Activated CD4-positive, alpha-beta T cell treated with anti-CD3 and anti-CD28 coated beads for 24 hours (primary cell): ENCODE data around the gene TOP3A.

Experiments used
- DNase-seq, 2 donors: peaks; one replicate each; pipeline ENCODE4 v3.0.0-alpha.2; 2020; ENCODE audit warnings: low read depth in 2 of 2

Gene TOP3A

GRCh38 chr17:18253947-18254821 is 60.6 kb downstream of the TOP3A start:
- DNase-seq = no peak

- DNase-seq = no peak
Observed at GRCh38 chr17:18253187-18253884, 61.5 kb downstream of the TOP3A start.

- DNase-seq = no peak
Observed at GRCh38 chr17:18252160-18252559, 62.6 kb downstream of the TOP3A start.

GRCh38 chr17:18251204-18251603 is 63.6 kb downstream of the TOP3A start:
- DNase-seq = no peak

- DNase-seq = no peak
Observed at GRCh38 chr17:18250708-18251107, 64.1 kb downstream of the TOP3A start.

- no peak for DNase-seq
Observed at GRCh38 chr17:18250259-18250658, 64.5 kb downstream of the TOP3A start.

GRCh38 chr17:18248811-18249210 is 66.0 kb downstream of the TOP3A start:
- DNase-seq = no peak

GRCh38 chr17:18248300-18248731 is 66.5 kb downstream of the TOP3A start:
- peak; percentile 44 to 50 for DNase-seq

- no peak for DNase-seq
Observed at GRCh38 chr17:18247613-18248001, 67.2 kb downstream of the TOP3A start.

- DNase-seq = peak; percentile 38 to 47
Observed at GRCh38 chr17:18246880-18247612, 67.7 kb downstream of the TOP3A start.

- DNase-seq = no peak
Observed at GRCh38 chr17:18246109-18246725, 68.6 kb downstream of the TOP3A start.

- no peak for DNase-seq
Observed at GRCh38 chr17:18245038-18245776, 69.6 kb downstream of the TOP3A start.

GRCh38 chr17:18241229-18241871 is 73.4 kb downstream of the TOP3A start:
- DNase-seq = no peak

GRCh38 chr17:18240449-18240848 is 74.3 kb downstream of the TOP3A start:
- no peak for DNase-seq

GRCh38 chr17:18238299-18238698 is 76.5 kb downstream of the TOP3A start:
- DNase-seq = no peak

- DNase-seq = no peak
Observed at GRCh38 chr17:18237461-18237860, 77.3 kb downstream of the TOP3A start.

- DNase-seq = no peak
Observed at GRCh38 chr17:18236494-18236893, 78.3 kb downstream of the TOP3A start.

- DNase-seq = peak in 1 of 2 donors; percentile 21
Observed at GRCh38 chr17:18235743-18236256, 79.0 kb downstream of the TOP3A start.

GRCh38 chr17:18234853-18235380 is 79.9 kb downstream of the TOP3A start:
- no peak for DNase-seq
